Hematopoietic multipotent progenitor cell treated with erythropoietin and hydrocortisone succinate and interleukin-3 and kit ligand, for 4 days (in vitro differentiated cells): ENCODE measurements around the gene HARBI1.
A peak's percentile ranks its signal among the peaks of the same experiment; 100 is the strongest.
"Not testable (repeated sequence)": the region's sequence is repeated elsewhere in the genome, so short reads cannot be mapped to it uniquely, and the experiment has no call there.

ENCODE experiments used
- DNase-seq: peaks from one replicate; pipeline ENCODE4 v3.0.0-alpha.2; 2015

HARBI1 gene

DNA sequence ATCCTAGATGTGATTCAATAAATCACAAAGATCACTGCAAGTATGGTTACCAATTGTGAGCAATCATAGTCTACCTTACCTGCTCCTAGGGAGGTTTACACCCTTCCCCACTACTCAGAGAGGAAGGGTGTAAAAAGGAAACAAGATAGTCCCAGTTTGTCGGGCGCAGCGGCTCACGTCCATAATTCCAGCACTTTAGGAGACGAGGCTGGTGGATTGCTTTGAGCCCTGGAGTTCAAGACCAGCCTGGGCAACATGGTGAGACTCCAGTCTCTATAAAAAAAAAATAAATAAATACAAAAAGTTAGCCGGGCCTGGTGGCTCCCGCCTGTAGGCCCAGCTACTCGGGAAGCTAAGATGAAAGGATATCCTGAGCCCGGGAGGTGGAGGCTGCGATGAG, 22.2 kb downstream of the HARBI1 start:
- no peak for DNase-seq

DNA sequence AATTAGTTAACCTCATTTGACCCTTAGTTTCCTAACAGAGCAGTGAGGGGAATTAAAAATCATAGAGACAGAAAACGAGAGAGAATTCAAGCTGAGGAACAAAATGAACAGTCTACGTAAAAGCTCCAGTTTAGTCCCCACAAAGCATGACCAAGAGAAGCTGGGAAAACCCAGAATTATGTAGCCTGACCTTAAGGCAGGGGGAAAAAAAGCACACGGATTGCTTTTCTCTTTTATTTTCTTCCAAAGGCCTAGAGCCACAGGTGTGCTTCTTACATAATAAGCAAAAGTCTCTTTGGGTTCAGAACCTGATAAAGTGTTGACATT, 22.7 kb downstream of the HARBI1 start:
- DNase-seq, result no peak

DNA sequence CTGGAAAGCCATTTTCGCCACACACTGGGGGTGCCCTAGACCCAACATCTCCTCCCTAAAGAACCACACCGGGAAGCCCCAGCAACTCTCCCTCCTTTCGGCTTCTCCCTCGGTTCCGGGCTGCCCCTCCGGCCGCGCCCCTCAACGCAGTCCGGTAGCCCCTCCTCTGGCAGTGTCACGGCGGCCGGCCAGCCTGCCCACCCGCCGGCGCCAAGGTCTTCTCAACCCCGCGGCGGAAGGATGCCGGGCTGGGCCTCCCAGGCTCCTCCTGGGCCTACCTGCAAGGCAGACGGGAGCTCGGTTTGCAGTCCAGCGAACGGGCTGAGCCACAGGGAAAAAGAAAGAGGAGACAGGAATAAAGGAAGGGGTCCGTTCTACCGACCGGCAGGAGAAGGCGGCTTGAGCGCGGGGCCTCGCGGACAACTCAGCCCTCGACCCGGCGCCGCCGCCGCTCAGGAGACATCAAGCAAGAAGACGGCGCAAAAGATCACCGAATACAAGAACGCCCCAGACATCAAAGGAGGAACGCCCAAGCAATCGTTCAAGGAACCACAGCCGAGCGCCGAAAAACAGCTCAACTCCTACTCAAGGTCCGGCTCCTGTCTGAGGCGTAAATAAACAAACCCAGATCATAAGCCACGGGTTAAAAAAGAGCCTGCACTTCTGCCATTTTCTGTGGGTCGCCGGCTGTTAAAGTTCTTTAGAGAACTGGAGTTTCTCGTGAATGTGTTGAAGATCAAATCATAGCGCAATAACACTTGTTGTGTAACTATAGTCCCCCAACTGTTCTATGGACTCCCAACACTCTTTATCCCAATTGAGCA, 23.3 kb downstream of the HARBI1 start, which contains the start of gene AMBRA1:
AMBRA1 (minus strand) TSS at position 474 of the 824 bp plus-strand sequence. CDS start 45,643 bp downstream, outside the sequence.
- DNase-seq, result peak; percentile 97

DNA sequence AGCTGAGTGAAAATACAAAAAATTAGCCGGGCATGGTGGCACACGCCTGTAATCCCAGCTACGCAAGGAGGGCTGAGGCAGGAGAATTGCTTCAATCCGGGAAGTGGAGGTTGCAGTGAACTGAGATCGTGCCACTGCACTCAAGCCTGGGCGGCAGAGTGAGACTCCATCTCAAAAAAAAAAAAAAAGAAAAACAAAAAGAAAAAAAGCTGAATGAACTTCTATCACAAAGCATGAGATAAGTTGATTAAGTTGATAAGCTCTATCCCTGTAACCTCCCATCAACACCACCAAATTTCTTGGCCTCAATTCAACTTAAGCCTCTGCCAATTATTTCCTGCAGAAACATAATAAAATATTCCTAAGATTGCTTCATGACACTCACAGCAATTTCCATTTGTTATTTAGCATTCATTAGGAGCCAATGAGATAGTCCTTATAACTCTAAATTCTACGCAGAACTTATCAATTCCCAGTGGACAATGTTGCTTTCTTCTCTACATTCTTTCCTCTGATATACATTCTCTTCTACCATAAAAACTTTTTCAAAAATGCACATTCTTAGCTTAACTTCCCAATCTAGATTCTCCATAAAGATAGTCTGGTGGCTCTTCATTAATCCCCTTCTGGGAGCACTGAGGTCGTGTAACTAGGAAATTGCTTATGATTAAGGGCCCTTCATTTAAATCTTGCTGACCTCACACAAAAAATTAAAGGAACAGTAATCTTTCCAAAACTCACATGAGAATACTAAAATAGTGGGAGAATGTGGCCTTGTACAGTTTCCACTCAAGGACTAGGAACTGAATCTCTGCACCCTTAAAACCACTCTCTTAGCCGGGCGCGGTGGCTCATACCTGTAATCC, 26.1 kb downstream of the HARBI1 start:
- no peak for DNase-seq

DNA sequence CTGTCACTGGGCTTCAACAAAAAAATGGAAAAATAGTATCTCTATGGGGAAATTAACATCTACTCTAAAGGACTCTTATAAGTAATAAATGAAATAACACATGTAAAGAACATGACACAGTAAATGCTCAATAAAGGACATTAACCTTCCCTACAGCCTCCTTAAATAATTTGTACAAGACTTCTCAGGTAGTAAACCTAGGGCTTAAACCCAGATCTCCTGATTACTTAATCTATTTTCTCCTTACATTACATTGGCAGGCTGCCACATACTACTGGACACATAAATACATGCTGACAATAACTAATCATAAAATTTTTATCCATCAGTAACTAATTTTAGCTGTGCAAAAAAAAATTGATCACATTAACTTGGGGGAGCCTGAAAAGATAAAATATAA, 28.1 kb downstream of the HARBI1 start:
- no peak for DNase-seq

DNA sequence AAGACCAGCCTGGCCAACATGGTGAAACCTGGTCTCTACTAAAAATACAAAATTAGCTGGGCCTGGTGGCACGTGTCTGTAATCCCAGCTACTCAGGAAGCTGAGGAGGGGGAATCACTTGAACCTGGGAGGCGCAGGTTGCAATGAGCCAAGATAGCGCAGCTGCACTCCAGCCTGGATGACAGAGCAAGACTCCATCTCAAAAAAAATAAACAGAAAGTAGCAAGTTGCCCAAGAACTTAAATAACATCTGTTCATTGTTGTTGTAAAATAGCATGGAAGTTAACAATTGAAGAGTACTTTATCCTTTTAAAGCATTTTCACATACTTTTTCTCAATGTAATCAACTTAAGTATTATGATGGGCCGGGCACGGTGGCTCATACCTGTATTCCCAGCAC, 28.9 kb downstream of the HARBI1 start:
- DNase-seq, result no peak

DNA sequence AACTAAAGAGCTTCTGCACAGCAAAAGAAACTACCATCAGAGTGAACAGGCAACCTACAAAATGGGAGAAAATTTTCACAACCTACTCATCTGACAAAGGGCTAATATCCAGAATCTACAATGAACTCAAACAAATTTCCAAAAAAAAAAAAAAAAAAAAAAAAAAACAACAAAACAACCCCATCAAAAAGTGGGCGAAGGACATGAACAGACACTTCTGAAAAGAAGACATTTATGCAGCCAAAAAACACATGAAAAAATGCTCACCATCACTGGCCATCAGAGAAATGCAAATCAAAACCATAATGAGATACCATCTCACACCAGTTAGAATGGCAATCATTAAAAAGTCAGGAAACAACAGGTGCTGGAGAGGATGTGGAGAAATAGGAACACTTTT, 33.5 kb downstream of the HARBI1 start:
- DNase-seq, result not testable (repeated sequence)

DNA sequence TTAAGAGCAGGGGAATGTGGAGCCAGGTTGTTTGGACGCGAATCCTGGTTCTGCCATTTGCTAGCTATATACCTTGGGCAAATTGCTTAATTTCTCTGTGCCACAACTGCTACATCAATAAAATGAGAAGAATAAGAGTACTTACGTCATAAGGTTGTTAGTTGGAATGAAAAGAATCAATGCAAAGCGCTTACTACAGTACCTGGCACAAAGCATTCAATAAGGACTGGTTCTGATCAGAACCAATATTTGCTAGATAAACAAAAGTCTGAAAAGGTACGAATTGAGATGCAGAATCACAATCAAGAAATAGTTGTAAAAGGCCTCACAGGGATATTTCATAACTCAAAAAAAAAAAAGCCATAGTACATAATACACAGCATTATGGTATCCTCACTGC, 34.4 kb downstream of the HARBI1 start:
- no peak for DNase-seq

DNA sequence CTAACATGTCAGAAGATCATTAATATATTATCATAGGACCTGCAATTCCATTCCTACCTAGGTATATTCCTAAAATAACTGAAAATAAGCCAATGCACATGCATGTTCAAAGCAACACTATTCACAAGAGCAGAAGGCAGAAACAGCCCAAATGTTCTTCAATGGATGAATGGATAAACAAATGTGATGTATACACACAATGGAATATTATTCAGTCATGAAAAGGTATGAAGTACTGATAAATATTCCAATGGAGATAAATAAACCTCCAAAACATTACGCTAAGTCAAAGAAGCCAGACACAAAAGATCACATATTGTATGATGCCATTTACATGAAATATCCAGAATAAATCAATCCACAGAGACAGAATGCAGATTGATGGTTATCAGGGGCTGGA, 40.0 kb downstream of the HARBI1 start:
- no peak for DNase-seq

DNA sequence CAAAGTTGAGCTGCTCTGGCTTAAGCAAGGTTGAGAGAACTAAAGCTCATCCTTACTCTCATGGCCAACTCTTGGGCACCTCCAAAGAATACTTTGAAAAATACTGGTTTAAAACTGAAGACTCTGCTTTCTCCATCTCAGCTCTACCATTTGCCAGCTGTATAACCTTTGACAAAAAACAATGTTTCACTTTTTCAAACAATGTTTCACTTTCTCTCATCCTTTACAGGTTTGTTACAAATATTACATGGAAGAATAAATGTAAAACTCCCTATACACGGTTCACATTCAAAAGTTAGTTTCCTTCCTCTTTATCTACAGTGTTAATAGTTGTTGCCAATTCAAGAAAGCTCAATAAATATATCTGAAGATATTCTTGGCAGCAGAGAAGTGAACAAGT, 42.4 kb downstream of the HARBI1 start:
- no peak for DNase-seq

DNA sequence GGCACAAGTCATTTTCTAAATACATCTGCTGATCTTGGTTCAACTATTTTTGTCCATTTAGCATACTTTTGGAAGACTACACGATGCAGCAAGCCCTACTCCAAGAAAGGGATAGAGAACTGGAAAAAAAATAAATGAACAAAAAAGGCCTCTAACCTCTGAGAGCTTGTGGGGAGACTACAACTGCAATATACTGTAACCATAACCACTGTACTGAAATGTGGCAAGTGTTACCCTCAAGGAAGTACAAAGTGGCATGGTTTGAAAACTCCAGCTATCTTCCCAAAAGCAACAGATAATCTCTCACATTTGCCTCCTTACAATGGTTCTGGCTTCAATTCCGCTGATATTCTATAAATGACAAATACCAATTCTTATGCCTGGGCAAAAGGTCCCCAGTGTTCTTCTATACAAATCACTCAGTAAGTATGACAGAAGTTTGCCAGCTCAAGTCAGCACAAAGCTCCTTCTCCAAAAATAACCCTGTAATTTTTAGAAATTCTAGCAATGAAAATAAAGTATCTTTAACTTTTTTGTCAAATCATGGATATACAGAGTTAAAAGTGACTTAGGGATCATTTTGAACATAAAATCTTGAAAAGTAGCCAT, 46.1 kb downstream of the HARBI1 start:
- DNase-seq, result peak; percentile 33

DNA sequence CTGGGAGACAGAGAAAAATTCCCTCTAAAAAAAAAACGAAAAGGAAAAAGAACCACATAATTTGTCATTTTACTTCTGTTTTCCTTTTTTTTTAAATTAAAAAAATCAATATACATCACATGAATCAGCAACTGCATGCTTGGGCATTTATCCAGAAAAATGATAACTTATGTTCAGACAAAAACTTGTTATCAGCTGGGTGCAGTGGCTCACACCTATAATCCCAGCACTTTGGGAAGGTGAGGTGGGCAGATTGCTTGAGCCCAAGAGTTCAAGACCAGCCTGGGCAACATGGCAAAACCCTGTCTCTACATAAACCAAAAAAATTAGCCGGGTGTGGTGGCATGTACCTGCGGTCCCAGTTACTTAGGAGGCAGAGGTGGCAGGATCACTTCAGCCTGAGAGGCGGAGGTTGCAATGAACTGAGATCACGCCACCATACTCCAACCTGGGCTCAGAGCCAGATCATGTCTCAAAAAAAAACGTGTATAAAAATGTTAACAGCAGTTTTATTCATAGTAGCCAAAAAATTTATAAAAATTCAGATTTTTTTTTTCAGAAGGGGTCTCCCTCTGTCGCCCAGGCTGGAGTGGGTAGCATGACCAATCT, 51.7 kb downstream of the HARBI1 start:
- peak; percentile 48 for DNase-seq

DNA sequence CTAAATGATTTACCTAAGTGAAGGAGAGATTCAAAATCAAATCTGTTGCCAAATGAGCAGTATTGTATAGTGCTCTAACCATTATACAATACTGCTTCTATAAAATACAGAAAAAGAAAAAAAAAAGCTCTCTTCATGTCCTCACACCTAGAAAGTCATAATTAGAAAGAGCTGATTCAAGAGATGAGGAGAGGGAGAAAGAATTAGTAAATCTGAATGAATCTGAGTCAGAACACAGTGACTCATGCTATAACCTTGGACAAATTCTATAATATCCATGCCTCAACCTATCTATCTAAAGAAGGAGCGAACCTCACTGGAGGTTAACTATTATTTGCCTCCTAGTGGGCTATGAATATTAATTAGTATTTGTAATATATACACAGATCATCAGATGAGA, 52.6 kb downstream of the HARBI1 start:
- no peak for DNase-seq

DNA sequence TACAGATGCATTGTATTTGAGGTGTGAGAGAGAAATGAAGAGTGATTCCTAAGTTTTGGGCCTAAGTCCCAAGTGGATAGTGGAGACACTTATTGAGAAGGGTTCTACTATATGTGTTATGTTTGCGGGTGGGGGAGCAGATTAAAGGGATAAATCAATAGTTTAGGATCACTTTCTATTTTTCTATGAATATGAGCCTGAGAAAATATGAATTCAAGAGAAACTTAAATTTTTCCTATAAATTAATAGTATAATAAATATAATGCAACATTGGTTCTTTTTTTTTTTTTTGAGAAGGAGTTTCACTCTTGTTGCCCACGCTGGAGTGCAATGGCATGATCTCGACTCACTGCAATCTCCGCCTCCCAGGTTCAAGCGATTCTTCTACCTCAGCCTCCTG, 54.5 kb downstream of the HARBI1 start:
- DNase-seq, result no peak

DNA sequence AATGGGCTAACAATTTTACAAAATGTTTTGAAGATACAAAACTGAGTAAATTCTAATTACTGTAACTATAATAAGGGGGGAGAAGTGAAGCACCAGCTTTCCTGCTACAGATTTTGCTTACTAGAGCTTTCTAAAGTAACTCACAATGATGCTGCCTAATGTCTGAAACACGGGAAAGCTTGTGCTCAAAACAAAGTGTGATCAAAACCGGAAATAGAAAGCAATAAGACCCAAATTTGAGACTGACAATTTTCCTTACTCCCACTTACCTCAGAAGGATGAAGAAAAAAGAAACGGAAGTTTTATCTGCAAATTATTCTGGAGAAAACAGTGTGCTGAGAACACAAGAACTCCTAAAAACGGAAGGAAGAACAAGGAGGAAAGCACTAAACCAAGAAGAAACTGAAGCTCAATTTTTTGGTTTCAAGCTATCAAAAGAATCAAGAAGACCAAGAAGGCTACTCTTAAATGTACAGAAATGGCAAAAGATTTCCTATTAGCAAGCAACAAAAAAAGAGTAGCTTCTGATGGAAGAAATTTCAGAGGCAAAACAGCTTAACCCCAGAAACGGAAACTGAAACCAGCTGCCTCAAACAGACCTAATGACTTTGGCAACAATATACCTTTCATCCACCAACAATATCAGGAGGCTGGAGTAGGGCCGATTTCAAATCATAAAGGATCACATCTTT, 56.6 kb downstream of the HARBI1 start:
- DNase-seq, result peak; percentile 56

DNA sequence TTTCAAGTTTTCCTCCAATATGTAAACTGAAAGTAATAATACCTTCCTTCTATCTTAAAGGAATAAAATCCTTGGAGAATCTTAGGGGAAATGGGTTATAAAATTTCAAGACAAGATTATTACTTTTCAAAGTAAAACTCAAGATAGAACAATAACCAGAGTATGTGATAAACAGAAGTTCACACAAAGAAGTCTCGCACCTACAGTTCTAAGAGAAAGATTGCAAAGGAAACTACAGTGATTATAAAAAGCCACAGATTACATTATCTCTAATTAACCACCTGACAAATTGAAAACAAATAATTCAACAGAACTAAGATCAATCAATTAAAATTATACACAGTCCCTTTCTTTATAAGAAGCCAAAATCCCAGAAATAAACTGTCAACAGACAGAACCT, 57.2 kb downstream of the HARBI1 start:
- no peak for DNase-seq

DNA sequence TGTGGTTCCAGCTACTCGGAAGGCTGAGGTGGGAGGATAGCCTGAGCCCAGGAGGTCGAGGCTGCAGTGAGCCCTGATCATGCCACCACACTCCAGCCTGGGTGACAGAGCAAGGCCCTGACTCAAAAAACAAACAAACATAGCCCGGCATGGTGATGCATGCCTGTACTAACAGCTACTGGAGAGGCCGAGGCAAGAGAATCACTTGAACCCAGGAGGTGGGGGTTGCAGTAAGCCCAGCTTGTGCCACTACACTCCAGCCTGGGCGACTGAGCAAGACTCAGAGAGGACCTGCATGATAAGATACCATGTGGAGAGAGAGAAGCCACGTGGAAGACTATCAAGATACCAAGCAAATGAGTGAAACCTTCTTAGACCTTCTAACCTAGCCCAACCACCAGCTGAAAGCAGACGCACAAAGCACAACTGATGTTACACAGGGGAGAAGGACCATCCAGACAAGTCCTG, 59.3 kb downstream of the HARBI1 start:
- peak; percentile 79 for DNase-seq

DNA sequence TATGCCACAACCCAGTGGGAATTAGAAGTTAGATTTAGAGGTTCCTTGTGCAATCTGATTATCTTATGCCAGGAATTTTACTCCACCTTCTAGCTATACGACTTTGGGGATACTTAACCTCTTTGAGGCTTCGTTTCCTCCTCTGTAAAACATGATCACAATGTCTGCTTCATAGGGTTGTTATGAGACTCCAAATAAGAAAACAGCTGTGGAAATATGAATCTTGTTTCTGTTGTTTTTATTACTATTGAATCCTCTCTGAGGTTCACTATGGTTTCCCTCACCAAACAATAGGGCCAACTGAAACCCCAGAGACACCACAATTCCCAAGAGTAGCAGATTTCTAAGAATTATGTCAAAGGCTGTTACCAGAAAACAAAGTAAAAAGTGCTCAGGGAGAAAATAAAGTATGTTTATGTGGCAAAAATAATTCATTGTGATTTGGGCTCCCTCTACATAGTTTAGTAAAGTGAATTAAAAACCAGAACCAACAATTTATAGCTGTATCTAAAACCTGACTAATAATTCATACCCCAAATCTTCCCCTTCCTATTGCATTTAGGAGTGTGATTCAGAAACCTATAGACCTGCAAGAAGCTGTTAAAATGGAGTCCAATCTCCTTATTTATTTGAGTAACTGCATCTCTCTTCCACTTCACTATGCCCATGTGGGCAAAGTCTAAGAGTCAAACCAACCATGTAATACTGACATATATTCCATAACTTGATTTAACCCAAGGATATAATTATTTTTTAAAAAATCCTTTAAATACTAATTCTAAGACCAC, 61.6 kb downstream of the HARBI1 start:
- DNase-seq, result no peak

DNA sequence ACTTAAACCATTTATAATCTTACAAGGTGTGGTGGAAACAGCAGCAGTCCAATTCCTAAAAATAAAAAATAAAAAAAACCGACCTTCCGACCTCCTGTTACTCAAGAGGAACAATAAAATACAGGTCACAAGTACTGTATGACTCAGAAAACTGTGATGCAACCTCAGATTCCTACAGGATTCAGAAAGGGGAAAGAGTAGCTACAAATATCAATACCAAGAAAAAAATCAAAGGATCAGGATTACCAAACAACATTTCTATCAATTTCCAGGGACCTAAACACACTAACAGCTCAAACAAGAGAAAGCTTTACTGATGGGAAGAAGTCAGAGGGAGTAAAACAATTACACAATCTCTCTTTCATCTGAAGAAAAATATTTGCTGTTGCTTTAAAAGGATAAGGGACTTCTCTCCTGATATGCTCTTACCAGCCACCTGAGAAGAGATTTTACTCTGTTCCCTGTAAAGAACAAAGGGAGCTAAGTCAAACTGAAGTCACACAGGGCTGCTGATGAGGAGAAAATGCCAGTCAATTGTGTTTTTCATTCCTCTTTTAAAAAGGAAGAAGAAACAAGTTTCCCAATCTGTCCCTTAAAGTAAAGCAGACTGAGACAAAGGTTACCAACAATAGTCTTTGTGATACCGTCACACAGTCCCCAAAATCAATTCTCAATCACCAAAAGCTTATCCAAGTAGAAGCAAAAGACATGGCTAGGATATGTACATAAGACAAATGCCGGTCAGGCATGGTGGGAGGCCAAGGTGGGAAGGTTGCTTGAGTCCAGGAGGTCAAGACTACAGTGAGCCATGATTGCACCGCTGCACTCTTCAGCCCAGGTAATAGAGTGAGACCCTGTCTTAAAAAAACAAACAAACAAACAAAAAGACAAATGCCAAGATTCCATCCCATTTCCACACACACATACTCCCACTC, 62.5 kb downstream of the HARBI1 start:
- peak; percentile 15 for DNase-seq

DNA sequence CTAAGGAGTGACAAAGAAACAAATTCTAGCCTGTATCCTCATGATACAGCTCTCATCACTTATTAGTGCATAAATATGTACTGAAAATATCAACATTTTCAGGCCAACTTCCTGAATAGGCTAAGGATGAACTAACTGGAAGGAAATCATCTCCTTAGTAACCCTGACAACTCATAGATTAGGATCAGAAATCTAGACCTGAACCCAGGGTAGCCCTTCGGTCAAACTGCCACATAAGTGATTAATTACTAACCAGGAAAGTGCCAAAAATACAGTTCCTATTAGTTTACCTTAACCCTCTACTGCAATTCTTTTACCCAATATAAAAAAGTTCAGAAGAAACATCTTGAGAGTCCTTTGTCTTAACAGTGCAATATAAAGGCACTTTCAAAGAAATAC, 63.2 kb downstream of the HARBI1 start:
- peak; percentile 14 for DNase-seq
